ENCODE results near the gene HDDC2.
"Not testable (repeated sequence)": the region's sequence is repeated elsewhere in the genome, so short reads cannot be mapped to it uniquely, and the experiment has no call there.

Gene HDDC2

DNA sequence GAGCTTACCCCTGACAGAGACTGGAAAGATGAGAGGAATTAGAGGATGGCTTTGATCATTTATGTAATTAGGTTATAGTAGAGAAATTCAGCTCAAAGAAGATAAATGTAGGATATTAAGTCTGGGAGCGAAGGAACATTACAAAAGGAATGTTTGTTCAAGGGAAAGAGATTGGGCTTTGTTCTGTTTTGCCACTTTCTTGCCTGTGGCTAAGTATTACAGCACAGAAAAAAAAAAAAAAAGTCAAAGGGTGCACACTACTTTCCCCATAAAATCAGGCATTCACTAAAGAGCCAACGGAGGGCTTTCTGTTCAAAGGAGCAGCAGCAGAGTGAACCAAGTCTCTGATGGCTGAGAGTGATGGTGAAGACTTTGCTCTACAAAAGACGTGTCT is 5.0 kb upstream of the HDDC2 start:
- DNase-seq (ENCODE audit: low read depth, low spot score), result no peak

DNA sequence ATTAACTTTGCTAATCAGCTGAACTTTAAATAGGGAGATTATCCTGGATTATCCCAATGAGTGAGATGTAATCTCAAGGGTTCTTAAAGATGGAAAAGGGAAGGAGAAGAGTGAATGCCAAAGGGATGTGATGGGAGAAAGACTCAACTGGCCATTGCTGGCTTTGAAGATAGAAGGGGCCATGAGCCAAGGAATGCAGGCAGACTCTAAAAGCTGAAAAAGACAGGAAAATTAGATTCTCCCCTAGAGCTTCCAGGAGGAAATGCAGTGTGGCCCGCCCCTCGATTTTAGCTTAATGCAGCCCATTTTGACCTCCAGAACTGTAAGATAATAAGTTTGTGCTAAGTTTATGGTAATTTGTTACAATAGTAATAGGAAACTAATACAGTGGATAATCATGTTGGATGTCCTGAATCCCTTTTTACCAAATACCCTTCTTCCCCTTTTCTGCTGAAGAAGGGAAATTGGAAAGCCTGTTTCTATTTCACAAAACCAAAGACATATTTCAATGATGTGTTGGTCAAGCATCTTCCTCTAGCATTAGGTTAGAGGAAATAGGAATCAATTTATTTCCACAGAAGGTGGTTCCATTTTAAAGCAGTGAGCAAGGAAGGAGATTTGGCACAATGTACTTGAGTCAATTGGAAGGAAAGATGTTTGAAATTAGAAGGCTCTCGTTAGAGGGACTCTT is 3.3 kb upstream of the HDDC2 start:
- DNase-seq (ENCODE audit: low read depth, low spot score), result no peak

DNA sequence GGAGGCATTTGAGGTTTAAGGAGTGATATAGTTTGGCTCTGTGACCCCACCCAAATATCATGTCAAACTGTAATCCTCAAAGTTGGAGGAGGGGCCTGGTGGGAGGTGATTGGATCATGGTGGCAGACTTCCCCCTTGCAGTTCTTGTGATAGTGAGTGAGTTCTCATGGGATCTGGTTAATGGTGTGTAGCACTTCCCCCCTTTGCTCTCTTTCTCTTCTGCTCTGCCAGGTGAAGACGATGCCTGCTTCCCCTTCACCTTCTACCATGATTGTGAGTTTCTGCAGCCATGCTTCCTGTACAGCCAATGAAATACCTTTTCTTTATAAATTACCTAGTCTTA is 1.7 kb upstream of the HDDC2 start:
- DNase-seq (ENCODE audit: low read depth, low spot score), result no peak

DNA sequence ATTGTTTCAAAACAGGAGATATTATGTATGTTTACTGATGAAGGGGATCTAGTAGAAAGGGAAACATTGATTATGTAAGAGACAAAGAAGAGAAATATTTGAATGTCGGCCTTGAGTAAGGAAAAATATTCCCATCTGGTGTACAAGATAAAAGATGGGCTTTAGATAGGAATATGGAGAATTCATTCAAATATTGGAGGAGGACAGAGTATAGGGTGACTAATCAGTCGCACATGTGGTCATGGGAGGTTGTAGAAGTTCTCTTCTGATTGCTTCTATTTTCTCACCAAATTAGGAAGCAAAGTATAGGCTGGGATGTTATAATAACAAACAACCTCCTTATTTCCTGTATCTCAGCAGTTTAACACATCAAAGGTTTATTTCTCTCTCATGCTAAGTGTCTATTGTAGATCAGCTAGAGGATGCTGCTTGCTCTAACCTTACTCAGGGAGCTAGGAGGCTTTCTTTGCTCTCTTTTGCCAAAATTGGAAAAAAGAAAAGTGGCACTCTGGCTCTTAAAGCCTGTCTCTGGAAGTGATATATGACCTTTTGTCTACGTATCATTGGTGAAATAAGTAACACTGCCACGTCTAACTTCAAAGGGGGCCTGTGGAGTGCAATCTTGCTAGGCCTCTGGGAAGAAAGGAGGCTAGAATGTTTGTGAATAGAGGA is 1.2 kb upstream of the HDDC2 start:
- DNase-seq (ENCODE audit: low read depth, low spot score), result no peak

DNA sequence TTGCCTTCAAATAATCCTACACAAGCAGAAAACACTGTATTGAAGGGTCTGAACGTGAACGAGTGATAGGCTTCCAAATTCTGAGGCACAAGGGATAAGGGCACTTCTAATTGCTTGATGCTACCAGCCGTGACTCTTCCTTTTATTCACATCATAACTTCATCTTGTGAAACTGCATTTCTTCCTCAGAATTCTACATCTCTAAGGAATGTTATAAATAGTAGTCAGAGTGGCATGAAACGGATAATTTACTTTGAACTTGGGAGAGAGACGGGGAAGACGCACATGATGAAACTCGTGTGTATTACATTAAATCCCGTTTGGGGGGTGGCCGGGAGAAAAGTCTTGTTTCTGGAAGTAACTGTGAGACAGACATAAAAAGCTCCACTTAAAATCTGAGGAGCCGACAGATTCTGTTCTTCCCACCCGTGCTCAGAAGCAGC is 754 bp downstream of the HDDC2 start:
- no peak for DNase-seq (ENCODE audit: low read depth, low spot score)

DNA sequence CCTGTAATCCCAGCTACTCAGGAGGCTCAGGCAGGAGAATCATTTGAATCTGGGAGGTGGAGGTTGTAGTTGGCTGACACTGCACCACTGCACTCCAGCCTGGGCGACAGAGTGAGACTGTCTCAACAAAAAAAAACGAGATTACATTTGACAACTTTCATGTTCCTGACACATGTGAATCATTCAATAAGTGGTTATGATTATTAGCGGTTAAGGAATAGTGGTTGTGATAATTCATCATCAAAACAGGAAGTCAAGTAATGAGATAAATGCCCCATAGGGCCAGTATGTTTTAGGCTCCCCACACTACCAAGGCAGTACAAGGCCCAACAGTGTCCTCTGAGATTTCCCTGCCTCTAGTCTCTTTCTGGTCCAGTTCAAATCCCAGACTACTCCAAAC is 2.5 kb downstream of the HDDC2 start:
- no peak for DNase-seq (ENCODE audit: low read depth, low spot score)

DNA sequence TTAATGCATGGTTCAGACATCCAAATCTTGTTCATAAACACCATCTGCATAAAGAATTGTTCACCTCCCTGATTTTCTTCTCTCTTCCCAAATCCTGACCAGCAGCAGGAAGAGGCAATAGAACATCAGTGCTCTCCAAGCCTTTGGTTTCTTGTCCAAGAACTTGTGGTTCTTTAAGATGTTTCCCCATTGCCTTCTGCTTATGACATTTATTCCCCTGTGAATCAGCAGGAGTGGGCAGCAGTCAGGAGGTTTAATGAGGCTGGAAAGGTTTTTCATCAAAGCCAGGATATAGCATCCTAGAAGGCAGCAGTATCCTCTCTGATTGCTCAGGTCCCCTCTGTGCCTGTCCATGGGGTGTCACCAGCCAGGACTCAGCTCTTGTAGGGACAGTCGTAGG is 5.3 kb downstream of the HDDC2 start:
- DNase-seq (ENCODE audit: low read depth, low spot score), result no peak

DNA sequence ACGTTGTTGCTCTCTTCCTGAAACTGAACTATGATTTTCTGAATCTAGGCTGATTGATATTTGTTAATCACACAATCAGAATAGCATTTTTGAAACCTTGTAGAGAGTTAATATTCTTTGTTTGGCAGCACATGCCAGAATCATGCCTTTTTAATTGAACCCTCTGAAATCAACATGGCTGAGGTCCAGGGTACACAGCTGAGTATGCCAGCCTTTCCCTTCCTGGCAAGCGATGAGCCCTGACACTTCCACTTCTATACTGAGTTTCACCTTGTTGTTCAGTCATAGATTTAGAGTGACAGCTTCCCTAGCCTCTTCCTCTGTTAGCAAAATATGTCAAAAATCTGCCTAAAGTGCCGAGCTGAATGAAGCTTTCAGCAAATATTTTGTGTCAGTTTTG is 6.8 kb downstream of the HDDC2 start:
- no peak for DNase-seq (ENCODE audit: low read depth, low spot score)

DNA sequence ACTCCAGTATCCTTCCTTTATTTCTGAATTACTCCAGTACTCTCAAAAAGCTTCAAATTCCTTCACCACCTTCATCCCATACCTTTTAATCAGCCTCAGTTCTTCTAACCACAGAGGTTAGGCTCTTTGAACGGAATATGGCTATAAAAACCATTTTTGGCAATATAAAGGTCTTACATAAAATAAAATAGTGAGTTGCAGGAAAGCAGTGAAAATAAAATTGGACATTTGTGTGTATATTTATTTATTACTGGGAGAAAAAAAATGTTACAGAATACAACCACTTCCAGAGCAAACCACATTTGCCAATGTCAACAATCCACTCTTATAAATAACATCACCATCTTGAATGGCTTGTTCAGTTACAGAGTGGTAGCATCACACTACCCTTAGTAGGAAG is 7.7 kb downstream of the HDDC2 start:
- no peak for DNase-seq (ENCODE audit: low read depth, low spot score)

DNA sequence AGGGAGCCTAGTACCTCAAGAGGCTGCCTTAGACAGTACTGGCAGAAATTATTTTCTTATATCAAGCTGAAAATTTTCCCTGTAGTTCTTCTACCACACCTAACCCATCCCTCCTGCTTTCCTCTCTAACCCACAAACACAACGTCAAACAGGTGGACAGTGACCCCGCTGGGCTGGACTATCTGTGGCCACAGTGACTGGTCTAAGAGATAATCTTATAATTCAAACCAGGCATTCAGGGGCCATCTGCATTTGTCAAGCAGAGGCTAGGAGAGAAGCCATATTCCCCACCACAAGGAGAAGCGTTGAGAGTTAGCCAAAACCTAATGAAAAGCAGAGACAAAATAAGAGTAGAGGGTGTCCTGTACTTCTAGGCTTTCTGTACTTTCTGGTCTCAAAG is 8.2 kb downstream of the HDDC2 start:
- DNase-seq (ENCODE audit: low read depth, low spot score), result no peak

DNA sequence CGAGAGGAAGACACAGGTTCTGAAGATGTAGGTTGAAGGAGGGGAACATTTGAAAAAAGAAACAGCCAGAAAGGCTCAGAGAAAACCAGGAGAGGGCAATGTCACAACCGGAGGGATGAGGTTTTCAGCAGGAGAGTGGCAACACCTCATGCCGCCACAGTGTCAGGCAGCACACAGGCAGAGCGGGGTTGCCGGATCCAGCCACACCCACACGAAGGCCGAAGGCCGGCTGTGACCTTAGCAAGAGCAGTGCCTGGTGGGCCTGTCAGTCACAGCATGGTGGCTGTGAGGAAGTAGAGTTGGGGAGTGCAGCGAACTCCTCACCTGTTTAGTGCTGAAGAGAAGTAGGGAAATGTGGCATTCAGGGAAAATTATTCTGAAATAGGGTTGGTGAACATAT is 14.0 kb downstream of the HDDC2 start:
- no peak for DNase-seq (ENCODE audit: low read depth, low spot score)

DNA sequence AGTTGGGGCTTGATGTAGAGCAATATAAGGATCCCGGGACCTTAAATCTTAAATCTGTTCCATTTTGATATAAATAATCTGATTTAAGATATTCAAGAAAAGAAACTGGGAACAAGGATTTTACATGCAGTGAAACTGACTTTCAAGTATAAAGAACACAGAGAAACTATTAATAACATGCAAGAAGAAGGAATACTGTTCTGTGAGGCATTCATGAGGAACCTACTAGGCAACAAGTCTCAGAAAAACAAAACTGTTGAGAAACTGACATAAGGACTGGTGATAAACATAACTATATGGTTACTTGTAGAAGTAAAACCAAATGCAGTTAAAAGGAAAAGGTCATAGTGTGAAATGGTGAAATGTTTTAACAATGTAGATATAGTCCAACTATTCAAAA is 15.8 kb downstream of the HDDC2 start:
- DNase-seq (ENCODE audit: low read depth, low spot score), result no peak

DNA sequence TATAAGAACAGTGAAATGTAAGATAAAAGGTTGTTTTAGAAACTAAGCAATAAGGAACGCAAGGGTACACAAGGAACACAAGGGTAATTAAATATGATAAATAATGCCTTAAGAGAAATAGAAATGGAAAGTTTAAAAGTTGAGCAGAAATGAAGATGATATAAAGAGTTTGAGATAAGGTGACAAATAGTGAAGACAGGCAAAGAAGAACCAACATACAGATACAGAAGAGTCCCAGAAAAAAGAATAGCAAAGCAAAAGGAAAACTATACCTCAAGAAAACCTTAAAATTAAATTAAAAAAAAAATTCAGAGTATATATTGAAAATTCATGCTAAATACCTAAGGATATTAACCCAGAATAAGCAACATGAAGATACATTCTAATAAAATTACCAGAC is 16.4 kb downstream of the HDDC2 start:
- DNase-seq (ENCODE audit: low read depth, low spot score), result no peak

DNA sequence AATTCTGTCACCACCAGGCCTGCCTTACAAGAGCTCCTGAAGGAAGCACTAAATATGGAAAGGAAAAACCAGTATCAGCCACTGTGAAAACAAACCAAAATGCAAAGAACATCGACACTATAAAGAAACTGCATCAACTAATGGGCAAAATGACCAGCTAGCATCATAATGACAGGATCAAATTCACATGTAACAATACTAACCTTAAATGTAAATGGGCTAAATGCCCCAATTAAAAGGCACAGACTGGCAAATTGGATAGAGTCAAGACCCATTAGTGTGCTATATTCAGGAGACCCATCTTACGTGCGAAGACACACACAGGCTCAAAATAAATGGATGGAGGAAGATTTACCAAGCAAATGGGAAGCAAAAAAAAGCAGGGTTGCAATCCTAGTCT is 19.3 kb downstream of the HDDC2 start:
- not testable (repeated sequence) for DNase-seq (ENCODE audit: low read depth, low spot score)

DNA sequence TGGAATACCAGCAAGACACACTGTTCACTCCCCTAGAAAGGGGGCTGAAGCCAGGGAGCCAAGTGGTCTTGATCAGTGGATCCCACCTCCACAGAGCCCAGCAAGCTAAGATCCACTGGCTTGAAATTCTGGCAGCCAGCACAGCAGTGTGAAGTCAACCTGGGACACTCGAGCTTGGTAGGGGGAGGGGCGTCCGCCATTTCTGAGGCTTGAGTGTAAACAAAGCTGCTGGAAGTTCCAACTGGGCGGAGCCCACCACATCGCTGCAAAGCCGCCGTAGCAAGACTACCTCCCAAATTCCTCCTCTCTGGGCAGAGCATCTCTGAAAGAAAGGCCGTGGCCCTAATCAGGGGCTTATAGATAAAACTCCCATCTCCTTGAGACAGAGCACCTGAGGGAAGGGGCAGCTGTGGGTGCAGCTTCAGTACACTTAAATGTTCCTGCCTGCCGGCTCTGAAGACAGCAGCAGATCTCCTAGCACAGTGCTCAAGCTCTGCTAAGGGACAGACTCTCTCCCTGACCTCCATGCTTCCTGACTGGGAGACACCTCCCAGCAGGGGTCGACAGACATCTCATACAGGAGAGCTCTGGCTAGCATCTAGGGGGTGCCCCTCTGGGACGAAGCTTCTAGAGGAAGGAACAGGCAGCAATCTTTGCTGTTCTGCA is 21.3 kb downstream of the HDDC2 start:
- DNase-seq (ENCODE audit: low read depth, low spot score), result not testable (repeated sequence)

DNA sequence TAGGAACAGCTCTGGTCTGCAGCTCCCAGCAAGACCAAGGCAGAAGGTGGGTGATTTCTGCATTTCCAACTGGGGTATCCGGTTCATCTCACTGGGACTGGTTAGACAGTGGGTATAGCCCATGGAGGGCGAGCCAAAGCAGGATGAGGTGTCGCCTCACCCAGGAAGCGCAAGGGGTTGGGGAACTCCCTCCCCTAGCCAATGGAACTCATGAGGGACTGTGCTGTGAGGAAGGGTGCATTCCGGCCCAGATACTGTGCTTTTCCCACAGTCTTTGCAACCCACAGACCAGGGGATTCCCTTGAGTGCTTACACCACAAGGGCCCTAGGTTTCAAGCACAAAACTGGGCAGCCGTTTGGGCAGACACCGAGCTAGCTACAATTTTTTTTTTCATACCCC is 21.8 kb downstream of the HDDC2 start:
- DNase-seq (ENCODE audit: low read depth, low spot score), result no peak

DNA sequence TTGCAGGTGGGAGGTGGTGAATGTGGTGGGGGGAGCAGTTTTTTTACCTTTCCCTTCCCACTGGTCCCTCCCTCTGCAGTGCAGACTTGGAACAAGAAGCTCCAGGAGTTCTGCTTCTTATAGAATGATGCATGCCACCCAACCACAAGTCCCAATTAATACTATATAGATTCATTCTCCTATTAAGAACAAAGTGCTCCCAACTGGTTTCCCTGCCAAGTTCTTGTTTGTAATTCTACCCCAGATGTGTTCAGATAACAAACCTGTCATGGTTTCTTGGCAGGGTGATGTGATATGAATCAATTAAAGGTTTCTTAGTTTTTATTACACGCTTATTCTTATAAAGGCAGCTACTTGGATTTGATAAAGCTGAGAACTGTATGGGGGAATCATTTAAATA is 23.9 kb downstream of the HDDC2 start:
- DNase-seq (ENCODE audit: low read depth, low spot score), result no peak

DNA sequence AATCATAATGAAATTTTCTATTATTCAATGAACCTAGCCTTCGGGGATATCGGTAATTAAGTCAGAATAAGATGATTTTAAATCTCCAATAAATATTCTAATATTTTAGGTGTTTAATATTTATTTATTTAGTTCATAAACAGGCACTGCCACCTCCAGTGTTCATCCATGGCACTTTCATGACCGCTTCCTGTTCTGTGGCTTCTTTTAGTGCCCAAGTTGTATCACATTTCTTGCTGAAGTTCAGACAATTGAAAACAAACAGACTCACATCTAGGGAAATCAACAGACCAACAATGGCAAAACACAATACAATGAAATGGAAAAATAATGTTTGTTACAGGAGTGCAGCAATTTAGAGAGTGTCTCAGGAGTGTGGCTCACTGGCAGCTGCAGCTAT is 26.0 kb downstream of the HDDC2 start:
- DNase-seq (ENCODE audit: low read depth, low spot score), result no peak

DNA sequence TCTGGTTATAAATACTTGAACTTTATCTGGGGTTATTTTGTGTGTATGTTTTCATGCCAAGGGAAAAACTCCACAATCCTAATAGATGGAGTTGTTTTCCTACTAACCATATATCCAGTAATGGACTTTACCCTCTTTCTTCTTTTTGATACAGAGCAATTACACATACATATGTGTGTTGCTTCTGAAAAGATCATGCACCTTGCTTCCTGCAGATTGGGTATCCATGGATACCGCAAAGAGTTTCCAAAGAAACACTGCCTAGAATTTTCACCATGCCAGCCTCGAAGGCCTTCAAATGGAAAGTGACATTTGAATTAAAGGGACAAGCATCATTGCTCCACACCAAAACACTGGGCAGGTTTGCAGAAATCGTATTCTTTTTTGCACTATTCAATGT is 26.8 kb downstream of the HDDC2 start:
- no peak for DNase-seq (ENCODE audit: low read depth, low spot score)

DNA sequence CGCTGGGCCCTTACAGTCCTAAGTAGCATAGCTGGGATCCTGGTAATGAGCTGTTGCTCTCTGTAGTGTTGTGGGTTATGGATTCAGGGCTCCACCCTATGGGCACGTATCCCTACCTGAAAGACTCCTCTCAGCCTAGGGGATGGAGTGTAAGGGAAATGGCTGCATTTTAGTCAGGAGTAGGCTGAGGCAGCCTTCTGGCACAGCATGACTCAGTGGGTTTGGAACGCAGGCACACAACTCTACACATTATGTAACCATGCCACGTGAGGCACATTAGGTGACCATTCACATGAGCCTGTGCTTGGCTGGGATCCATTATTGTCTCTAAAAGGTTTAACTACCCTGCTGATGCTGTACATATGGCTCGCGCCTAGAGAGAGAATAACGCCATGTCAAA is 27.8 kb downstream of the HDDC2 start:
- no peak for DNase-seq (ENCODE audit: low read depth, low spot score)

DNA sequence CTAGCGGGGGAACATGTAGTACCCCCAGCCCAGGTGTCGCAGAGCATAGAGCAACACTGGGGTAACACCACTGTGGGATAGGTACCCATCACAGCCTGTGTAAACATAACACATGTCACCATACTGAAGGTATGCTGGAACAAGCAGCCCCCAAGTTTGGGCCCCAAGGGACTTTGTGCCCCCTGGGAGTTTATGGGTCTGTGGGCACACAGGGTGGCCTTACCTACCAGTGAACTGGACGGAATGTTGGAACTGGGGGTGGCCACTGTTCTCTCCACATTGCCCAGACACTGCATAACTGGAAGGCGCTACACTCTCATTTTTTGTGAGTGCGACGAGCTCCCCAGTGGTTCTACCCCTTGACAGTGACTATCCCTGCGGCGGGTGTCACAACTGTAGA is 28.5 kb downstream of the HDDC2 start:
- DNase-seq (ENCODE audit: low read depth, low spot score), result no peak

DNA sequence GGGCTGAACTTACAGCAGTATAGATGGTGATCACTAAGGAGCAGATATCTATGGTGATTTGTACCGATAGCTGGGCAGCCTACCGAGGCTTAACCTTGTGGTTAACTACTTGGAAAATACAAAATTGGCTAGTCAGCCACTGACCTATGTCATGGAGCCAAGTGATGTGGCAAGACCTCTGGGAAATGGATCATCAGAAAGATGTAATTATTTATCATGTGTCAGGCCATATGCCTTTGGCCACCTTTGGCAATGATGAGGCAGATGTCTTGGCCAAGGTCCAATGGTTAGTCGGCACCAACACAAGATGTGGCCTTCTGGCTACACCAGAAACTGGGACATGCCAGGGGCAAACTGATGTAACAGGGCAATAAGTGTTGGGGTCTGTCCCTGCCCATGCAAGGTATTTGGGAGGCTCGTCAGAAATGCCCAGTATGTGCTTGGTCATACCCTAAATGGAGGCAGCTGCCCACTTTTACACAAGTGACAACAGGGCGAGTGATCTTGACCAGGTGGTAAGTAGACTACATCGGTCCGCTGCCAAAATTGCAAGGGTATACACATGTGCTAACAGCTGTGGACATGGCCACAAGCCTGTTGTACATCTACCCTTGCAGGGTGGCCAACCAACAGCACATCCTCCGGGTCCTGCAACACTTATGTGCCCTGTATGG is 30.1 kb downstream of the HDDC2 start:
- DNase-seq (ENCODE audit: low read depth, low spot score), result no peak

DNA sequence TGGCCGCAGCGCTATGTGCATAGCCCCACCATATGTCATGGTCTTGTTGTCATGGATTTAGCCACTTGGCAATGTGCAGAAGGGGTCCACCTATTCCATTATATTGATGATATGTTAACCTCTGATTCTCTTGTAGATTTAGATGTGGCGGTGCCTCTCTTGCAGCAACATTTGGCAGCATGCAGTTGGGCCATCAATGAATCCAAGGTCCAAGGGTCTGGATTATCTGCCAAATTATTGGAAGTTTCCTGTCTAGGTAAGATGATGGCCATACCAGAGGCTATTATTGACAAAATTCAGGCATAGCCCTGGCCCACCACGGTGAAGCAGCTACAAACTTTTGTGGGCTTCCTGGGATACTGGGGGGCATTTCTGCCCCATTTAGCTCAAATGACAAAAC is 31.4 kb downstream of the HDDC2 start:
- no peak for DNase-seq (ENCODE audit: low read depth, low spot score)

All from brain pericyte (primary cell).